ENCODE measurements around the gene FRK.

FRK gene

DNA sequence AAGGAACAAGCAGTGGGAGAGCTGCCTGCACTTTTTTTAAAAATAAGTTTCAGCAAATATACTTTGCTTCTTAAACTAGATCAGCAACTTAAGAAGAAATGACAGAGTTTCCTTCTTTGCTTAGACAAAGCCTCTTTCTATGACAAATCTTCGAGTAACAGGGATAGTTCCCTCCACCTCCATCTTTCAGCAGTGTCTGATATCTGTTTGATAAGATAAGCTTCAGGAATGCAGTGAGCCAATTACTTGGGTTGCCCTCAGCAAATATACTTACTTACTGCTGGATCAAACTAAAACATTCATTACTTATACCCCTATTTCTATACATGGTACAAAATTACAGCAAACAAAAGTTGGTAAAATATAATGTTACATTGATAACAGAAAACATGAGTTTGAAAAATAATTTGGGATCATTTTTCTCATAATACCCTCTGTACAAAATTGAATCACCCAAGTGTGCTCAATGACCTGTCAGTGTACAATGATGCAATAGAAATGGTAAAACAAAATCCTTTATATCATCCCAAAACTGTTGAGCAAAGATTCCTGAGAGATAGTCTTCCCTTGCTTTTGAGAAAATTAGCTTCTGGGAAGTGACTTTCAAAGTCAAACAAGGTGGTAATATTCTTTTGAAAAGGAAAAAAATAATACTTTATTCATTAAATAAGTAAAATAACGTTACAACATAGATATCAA is 24.5 kb downstream of the FRK start:
- DNase-seq (ENCODE audit: low read depth in 2 of 3, low spot score in 1 of 3): no peak

DNA sequence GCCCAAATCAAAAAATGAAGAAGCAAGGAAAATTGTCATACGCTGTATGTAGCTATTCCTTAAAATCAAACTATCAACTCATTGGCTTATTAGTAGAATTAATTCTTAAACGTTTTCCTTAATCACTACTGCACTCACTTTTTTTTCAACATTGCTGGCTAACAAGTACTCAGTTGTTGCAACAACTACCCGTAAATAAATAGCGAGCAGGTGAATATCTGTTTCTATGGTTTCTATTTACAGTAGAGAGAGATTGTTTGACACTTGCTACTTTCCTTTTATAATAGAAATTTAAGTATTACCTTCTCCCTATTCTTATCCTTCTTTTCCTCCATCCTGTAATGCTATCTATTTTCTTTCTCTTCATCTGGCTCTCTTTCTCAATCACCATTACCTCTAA is 25.1 kb downstream of the FRK start:
- no peak for DNase-seq (ENCODE audit: low read depth in 2 of 3, low spot score in 1 of 3)

DNA sequence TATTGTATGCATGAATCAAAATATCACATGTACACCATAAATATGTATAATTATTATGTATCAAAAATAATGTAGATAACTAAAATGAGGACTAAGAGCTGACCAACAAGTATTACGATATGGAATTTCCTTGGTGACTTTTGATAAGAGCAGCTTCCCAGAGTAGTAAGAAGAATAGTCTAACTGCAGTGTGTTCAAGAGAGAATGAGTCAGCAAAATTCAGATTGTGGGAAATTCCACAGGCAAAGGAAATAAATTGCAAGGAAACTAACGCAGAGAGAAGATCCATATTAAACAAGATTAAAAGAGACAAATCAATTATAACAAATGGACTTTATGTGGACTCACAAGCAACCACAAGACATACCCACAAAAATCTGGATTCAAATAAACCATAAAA is 26.4 kb downstream of the FRK start:
- DNase-seq (ENCODE audit: low read depth in 2 of 3, low spot score in 1 of 3): no peak

DNA sequence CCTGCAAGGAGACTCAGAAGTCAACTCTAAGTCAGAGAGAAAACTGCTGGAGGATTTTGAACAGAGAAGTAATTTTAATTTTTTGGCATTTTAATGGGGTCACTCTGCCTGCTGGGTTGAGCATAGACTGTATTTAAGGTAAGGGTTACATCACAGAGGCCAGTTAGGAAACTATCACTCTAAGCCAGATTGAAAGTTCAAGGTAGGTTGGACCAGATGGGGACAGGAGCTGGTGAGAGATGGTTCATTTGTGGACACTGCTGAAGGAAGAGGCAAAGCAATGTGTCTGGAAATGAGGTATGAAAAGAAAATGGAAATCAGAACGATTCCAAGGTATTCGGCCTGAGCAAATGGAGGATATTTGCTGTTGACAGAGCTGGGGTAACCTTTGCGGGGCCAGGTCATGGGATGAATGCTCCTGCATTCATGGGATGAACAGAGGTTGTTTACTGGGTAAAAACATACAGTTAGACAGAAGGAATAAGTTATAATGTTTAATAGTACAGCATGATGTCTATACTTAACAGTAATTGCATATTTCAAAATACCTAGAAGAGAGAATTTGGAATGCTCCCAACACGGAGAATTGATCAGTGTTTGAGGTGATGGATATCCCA is 26.9 kb downstream of the FRK start:
- no peak for DNase-seq (ENCODE audit: low read depth in 2 of 3, low spot score in 1 of 3)

DNA sequence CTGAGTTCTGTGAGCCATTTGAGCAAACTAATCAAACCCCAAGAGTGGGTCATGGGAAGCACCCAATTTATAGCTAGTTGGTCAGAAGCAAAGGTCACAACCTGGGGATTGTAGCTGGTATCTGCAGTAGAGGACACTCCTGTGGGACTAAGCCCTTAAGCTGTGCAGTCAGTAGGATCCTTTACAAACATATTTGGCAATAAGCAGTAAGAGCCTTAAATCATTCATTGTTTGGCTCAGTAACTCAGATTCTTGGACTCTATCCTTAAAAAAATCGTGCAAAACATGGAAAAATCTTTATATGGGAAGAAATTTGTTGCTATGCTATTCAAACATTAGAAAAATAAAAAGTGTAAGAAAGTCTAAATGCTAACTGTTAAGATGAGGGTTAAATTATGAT is 29.9 kb downstream of the FRK start:
- DNase-seq (ENCODE audit: low read depth in 2 of 3, low spot score in 1 of 3): no peak

DNA sequence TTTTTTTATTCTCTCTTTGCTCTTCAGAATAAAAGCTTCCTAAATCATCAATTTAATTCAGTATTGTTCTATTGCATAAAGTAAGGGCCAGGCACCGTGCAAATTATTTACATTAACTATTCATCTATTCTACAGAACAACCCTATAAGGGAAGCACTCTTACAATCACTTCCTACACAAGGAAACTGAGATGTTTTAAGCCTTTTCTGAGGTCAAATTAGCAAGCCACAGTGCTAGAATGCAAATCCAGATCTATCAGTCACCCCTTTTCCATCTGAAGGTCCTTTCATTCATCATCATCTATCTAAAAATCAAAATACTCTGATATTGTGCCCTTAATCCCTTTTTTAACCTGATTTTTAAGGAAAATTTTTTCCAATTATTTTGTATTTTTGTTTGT is 31.2 kb downstream of the FRK start:
- no peak for DNase-seq (ENCODE audit: low read depth in 2 of 3, low spot score in 1 of 3)

DNA sequence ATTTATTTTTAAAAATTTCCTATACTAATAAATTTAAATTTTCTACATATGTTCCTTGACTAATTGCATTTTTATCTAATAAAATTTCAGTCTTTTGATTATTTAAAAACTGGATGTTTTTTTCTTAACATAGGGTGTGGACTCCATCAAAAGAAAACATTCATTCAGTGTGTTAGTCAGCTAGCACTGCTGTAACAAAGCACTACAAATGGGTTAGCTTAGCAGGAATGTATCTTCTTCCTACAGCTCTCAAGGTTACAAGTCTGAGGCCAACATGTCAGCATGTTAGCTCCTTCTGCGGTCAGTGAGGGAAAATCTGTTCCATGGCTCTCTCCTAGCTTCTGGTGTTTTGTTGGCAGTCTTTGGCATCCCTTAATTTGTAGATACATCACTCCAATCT is 32.5 kb downstream of the FRK start:
- DNase-seq (ENCODE audit: low read depth in 2 of 3, low spot score in 1 of 3): no peak

DNA sequence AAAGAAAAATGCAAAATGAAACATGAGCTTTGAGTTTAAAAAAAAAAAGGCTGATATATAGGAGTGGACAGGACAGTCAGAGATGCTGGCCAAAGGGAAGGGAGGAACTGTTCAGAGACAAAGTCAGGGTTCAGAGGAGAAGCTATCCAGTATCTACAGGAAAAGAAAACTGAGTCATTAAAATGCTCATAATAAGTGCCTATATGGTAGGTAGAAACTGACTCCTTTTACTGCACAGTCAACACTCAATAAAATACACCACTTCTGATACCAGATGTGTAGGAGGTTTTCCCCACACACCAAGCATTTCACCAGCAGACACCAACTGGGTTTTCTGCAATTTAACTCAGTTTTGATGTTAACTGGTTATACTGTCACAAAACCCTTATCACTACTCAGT is 32.9 kb downstream of the FRK start:
- DNase-seq (ENCODE audit: low read depth in 2 of 3, low spot score in 1 of 3): no peak

DNA sequence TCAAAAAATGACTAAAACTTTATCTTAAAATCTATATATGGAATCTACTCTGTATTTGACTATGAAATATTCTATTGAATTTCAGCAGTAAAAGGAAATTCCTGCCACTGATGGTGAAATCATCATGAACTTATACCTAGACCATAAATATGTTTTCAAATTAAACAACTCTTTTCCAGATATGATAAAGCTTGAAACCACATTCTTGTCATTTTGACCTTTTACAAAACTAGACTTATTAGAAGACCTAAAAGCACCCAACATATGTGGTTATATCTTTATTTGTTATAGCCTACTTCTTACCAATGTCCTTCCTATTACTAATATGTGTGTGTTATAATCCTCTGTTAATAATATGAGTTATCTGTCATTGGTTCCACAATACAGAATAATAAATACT is 35.3 kb downstream of the FRK start:
- DNase-seq (ENCODE audit: low read depth in 2 of 3, low spot score in 1 of 3): no peak

DNA sequence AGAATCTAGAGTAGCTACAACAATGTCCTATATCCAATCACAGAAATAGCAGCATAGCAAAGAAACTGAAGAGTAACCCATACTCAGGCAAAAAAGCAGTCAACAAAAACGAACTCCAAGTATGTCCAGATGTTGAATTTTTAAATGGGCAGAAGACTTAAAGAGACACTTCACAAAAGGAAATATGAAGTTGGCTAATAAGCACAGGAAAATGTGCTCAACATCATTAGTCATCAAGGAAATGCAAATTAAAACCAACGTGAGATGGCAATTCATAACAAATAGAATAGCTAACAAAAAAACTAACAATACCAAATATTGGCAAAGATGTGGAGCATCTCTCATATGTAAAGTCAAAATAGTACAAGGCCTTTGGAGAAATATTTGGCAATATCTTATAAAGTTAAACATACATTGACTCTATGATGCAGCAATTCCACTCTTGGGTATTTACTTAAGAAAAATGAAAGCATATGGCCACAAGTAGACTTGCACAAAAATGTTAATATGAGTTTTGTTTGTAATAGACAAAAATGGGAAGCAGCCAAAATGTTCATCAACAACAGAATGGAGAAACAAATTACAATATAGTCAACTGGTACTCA is 37.7 kb downstream of the FRK start:
- no peak for DNase-seq (ENCODE audit: low read depth in 2 of 3, low spot score in 1 of 3)

DNA sequence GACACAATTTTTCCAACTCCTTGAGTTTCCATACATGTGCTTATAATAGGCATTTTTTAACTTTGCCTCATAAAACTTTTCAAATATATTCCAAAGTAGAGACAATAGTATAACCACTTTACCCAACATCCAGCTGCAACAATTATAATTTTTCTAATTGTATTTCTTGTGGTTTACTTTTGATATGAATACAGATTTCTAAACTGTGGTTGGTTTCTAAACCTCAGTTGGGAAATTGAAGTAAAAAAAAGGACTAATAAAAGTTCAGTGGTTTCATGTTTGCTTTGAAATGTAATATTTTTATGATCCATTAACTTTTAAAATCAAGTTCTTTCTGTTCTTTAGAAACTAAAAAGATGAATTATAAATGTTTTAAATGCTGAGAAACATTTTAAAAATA is 40.0 kb downstream of the FRK start:
- no peak for DNase-seq (ENCODE audit: low read depth in 2 of 3, low spot score in 1 of 3)

DNA sequence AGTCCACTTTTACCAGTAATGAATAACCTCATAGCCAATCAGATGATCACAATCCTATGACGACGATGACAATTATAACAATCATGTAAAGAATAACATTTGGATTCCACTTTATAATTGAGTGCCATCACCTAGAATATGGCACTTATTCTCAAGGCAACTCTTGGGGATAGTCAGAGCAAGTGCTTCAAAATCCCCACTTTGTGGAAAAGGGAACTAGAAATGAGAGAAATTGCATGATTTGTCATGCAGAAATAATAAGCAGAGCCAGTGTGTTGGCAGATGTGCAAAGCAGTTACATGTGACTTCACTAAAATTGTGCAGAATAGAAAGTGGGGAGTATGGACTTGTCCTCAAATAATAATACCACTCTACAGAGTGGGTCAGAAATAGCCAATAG is 41.3 kb downstream of the FRK start:
- DNase-seq (ENCODE audit: low read depth in 2 of 3, low spot score in 1 of 3): no peak

DNA sequence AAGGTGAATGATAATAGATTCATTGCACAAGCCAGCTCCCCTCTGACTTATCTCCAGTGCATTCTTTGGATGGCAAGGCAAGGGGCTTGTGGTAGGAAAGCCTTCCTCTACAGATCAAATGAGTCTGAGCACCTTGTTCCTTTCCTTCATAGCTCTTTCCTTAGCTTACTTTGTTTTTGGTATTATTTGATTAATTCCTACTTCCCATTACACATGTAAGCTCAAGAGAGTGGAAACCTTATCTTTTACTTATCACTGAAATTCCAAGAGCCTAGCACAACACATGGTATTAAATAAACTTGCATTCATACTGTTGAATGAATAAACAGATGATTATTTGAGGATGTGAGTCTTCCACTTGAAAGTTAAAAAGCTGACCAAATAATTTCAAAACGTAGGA is 41.7 kb downstream of the FRK start:
- DNase-seq (ENCODE audit: low read depth in 2 of 3, low spot score in 1 of 3): no peak

DNA sequence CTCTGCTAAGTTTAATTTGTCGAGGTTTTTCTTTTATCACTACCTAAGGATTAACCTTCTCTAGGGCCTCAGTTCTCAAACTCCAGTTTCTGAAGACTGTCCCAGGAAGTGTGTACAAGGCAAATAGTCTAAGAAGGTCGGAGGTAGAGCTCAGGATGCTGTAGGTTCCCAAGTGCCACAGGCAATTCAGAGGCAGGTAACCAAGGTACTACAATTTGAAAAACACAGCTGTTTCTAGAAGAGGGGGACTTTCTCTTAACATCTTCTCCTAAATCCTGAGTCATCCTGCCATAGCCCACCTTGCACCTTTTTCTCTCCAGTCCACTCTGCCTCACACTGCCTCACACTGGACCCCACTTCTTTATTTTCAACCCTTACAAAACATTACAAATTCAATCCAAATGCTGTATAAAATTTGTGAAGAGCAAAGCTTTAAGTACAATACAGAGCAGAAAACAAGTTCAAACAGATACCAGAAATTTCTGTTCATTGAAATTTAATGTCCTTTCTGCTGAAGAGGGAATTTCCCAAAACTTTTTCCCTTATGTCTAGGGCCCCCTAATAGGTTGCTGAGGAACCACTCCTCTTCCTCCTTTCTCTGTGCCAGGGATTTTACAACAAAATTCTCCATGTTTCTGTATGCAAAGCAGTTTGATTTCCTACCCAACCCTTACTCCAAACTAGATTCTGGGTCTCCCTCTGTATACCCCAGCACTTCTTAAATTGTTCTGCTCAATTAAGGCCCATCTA is 43.0 kb downstream of the FRK start:
- no peak for DNase-seq (ENCODE audit: low read depth in 2 of 3, low spot score in 1 of 3)

DNA sequence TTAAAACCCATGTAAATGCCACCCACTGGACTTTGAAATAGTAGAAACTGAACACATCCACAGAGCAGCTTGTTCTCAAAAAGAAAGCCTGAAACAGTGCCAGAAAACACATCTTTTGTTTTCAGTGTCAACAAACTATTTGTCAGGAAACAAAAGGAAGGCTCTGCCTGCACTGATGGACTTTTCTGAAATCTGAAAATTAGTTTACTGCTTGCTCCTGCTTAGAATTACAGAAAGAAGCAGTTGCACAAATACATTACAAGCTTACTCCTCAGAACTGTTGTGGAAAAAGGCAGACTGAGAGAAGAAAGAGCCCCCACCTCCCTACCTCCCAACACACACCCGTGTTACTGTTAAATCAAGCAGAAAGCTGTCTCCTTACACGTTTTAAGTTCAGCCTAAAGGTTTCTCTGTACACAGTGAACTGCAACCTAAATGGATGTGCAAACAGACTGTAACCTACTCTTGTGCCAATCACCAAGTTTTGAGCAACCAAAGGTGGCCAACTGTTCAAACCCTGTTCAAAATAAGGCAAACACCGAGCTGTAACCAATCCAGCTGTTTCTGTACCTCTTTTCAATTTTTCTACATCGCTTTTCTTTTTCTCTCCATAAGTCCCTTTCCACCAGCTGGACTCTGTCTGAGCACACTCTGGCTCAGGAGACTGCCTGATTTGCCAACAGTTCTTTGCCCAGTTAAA is 43.7 kb downstream of the FRK start:
- DNase-seq (ENCODE audit: low read depth in 2 of 3, low spot score in 1 of 3): no peak

DNA sequence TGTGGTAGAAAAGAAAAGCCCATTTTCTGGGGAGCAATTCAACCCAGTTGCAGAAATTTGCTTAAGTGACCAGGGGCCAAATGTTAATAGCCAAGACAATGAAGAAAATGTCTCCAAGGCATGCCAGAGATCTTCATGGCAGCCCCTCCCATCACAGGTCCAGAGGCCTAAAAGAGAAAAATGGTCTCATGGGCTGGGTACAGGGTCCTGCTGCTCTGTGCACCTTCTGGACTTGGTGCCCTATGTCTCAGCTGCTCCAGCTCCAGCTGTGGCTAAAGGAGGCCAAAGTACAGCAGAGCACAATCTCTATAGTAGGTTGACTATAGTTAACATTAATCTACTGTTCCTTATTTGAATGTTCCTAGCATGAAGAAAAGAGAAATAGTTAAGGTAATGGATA is 44.7 kb downstream of the FRK start:
- no peak for DNase-seq (ENCODE audit: low read depth in 2 of 3, low spot score in 1 of 3)

DNA sequence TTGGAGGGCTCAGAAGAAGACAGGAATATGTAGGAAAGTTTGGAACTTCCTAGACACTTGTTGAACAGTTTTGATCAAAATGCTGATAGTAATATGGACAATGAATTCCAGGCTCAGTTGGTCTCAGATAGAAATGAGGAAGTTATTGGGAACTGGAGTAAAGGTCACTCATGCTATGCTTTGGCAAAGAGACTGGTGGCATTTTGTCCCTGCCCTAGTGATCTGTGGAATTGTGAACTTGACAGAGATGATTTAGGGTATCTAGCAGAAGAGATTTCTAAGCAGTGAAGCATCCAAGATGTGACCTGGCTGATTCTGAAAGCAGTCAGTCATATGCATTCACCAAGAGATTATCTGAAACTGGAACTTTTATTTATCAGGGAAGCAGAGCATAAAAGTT is 45.1 kb downstream of the FRK start:
- no peak for DNase-seq (ENCODE audit: low read depth in 2 of 3, low spot score in 1 of 3)

DNA sequence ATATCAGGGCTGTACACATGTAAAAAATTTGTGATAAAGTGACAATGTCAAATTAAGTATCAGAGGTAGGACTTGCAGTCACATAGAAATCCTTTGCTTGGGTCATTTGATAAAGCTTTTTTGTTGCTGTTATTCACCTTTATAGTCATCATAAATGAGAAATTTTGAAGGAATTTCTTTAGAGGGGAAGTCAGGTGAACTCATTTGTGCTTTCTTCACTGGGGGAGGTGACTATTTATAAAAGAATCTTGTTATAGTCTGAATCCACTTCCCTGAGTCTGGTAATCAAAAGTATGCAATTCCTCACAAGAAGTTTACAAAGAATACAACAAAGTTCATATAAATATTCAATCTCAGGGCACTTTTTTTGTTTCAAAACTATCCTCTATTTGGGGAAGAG is 47.7 kb downstream of the FRK start:
- DNase-seq (ENCODE audit: low read depth in 2 of 3, low spot score in 1 of 3): no peak

DNA sequence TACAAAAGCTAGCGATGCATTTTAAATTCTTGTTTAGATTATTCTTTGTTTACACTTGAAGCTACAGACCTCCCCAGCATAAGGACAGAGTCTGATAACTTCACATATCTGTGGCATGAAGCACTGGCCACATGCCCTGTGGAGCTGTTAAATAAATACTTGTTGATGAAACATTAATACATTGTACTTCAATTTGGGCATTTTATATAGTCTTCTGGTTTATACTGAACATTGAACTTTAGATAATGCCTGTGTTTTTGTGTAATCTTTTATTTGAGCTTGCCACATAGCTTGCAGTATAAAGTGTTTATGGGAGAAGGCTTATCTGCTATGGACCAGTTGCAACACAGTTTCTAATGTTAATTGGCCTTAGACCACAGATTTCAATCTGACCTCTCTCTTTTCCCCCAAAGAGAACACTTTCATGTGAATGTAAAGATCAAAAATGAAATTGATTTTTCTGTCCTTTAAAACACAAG is 48.2 kb downstream of the FRK start:
- no peak for DNase-seq (ENCODE audit: low read depth in 2 of 3, low spot score in 1 of 3)

DNA sequence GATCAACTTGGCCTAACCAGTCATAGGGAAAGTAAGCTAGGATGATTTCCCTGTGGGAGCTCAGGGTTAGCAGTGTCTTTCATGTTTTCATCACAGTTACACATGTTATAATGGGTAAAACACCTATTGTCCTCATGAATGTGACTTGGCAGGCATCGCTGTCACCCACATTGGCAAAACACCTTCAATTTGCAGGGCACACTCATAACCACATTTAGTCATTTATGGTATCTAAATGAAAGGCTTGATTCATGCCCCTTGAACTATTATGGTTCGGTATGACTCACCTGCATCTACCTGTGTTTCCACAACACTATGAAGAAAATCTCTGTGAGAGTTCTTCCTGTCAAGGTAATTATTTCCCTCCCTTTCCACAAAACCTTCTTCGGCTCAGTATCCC is 49.2 kb downstream of the FRK start:
- peak; percentile 12 to 51 (median 23) for DNase-seq (ENCODE audit: low read depth in 2 of 3, low spot score in 1 of 3)

DNA sequence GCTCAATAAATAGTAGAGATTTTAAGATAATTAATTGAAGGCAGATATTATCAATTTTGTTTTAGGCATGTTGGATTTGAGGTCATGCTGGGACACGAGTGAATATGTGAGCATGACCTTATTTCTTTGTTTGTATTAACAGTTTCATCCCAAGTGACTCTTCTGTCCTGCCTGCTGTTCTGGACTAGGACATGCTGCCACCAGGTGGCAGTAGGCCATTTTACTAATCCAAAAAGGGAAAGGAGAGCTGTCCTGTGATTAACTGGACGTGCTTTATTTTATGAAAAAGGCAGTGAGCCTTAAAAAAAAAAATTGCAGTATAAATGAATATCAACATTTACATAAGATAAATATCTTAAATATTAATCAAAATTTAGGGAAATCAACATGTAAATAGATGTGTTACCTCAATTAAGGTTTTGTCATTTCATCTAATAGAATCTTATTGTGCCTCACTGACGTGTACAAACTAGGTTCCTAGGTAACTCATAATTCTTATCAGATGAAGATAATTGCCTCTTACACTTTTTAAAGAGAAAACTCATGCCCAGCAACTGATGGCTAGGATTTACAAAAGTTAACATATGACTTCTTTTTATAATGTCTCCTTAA is 49.8 kb downstream of the FRK start:
- DNase-seq (ENCODE audit: low read depth in 2 of 3, low spot score in 1 of 3): peak; percentile 10 to 43 (median 25)
